Posterior cingulate gyrus (tissue), 11 donors: ENCODE results near the gene TBL2.
"Not testable (repeated sequence)": the region's sequence is repeated elsewhere in the genome, so short reads cannot be mapped to it uniquely, and the experiment has no call there.

Experiments used
- DNase-seq, 10 donors: peaks; one replicate each; pipeline versions ENCODE4 v3.0.0 to v3.0.0-alpha.2; 2020 to 2021; ENCODE audit warnings: mixed read lengths in 3 of 10
- intact Hi-C: fragments of 100-400 bp; cut with DNase I; formaldehyde crosslinking; loops from one replicate; pipeline ENCODE4 v1.15.1; 2023

TBL2 gene

GRCh38 chr7:73607692-73607983 is 29.3 kb upstream of the TBL2 start:
- DNase-seq, result peak in 1 of 10 donors; percentile 4
- intact Hi-C loops, result loop anchor here (1.0 to 10.0 kb wide), 3 partner anchors 57 to 250 kb away; partner anchors contain the start of gene VPS37D

- peak in 7 of 10 donors; percentile 45 to 92 (median 63) for DNase-seq
- intact Hi-C loops, result loop anchor here (1.0 to 10.0 kb wide), 3 partner anchors 58 to 250 kb away; partner anchors contain the start of gene VPS37D
Observed at GRCh38 chr7:73606801-73607691, 28.7 kb upstream of the TBL2 start.

GRCh38 chr7:73605601-73606220 is 27.3 kb upstream of the TBL2 start:
- intact Hi-C loops, result loop anchor here (5.0 to 10.0 kb wide), 2 partner anchors 59 to 252 kb away; partner anchors contain the start of gene VPS37D
- DNase-seq, result no peak

DNA sequence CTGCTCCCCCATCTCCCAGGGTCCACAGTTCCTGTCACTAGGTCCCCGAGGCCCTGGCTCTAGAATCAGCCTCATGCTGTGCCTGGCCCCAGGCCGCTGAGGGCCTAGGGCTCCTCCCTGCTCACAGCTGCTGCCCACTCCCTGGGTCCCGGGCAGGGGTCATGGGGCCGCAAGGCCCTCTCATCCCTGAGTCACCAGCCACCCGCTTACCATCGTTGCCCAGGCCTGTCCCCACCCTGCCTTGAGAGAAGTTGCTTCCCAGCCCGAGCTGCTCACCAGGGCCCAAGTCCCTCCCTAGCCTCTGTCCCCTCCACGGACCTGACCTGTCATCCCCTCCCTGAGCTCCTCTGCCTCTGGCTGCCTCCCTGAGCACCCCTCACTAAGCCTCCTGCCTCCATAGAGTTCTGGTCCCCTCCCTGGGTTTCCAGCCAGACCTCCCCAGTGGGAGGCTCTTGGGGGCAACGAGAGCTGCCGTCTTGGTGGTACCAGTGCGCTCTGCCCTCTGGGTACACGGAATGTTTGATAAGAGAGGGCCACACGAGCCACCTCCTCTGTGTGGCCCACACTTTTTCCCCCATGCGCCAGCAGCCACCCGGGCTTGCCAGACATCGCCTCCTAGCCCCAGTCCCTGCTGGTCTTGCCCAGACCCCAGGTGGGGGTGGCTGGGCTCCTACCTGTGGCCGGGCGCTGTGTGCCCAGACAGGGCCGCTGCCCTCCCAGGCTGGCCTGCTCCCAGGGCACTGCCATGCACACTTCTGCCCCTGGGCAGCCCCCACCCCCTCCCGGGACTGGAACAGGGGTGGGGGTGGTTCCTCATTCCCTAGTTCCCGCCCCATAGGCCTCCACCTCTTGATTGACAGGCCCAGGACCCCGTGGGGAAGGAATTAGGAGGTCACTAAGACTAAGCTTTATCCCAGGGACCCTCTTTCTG is 24.6 kb upstream of the TBL2 start:
- peak in 2 of 10 donors; percentile 29 to 90 for DNase-seq
- intact Hi-C loops, result loop anchor here (10.0 kb wide), 1 partner anchor 62 kb away; the partner anchor contains the start of gene VPS37D

DNA sequence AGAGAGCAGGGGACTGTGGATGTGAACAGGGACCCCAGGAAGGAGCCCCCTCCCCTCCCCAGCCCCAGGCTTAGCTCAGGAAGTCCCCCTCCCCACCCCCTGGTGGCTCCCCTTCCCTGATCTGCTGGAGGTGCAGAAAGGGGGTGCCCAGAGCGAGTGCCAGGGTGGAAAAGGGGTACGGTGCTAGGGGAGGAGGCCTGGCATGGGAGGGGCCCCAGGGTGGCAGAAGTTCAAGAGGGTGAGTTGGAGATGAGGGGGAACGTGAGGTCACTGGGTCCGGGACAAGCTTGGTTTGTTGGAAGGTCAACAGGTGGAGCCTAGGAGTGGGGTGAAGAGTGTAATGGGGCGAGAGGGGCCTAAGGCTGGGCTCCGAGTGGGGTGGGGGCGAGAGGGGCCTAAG is 21.5 kb upstream of the TBL2 start:
- DNase-seq, result no peak
- intact Hi-C loops, result loop anchor here (10.0 kb wide), 1 partner anchor 65 kb away; the partner anchor contains the start of gene VPS37D

DNA sequence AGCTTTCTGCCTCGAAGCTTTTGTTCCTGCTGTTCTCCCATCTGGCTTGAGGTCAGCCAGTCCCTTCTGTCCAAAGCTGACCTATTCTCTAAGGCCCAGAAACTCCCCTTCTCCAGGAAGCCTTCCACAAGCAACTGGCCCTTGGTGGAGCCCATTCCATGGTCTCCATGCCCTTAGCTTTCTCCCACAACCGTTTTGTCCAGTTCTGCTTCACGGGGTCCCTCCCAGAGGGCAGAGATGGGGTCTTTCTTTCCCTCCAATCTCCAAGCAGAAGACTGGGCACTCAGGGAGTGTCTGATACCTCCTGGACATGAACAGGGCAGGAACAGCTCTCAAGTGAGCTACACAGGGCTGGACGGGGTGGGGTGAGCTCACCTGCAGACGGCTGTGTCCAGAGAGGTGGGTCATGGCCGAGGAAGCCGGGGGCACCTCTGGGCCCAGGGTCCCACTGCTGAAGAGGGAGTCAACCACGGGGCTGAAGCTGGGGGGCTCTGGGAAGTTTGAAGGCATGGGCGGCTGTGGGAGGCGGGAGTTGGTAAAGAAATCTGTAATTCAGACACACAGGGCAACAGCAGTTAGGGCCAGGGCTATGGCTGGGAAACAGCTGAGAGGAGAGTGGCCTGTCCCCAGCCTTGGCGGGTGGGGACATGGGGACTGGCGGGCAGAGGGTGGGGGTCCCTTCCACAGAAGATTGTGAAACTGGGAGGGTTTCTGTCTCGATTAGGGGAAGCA is 20.9 kb upstream of the TBL2 start:
- intact Hi-C loops, result no loop called here
- no peak for DNase-seq

DNA sequence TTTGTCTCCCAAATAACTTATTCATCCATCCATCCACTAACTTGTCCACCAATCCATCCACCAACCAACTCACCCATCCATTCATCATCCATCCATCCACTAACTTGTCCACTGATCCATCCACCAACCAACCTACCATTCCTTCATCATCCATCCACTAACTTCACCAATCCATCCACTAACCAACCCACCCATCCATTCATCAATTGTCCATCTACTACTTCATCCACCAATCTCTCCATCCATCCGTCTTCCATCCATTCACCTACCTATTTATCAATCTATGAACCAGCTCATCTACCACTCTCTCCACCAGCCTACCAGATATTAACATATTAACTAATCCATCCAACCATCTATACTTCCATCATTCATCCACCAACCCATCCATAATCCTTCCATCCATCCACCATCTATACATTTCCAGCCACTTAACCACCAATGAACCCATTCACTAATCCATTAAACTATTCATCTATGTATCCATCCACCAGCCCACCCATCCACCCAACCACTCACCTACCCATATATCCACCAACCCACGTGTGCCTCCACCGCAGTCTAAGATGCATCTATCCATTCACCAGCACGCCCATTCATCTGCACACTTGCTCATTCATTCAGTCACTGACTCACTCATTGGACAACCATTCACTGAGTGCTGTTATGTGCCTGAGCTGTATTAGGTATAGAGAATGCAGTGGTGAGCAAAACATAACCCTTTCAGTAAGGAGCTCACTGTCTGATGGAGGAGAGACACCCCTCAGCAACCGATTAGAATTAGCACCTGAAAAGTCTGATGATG is 19.8 kb upstream of the TBL2 start:
- intact Hi-C loops, result no loop called here
- DNase-seq, result no peak

DNA sequence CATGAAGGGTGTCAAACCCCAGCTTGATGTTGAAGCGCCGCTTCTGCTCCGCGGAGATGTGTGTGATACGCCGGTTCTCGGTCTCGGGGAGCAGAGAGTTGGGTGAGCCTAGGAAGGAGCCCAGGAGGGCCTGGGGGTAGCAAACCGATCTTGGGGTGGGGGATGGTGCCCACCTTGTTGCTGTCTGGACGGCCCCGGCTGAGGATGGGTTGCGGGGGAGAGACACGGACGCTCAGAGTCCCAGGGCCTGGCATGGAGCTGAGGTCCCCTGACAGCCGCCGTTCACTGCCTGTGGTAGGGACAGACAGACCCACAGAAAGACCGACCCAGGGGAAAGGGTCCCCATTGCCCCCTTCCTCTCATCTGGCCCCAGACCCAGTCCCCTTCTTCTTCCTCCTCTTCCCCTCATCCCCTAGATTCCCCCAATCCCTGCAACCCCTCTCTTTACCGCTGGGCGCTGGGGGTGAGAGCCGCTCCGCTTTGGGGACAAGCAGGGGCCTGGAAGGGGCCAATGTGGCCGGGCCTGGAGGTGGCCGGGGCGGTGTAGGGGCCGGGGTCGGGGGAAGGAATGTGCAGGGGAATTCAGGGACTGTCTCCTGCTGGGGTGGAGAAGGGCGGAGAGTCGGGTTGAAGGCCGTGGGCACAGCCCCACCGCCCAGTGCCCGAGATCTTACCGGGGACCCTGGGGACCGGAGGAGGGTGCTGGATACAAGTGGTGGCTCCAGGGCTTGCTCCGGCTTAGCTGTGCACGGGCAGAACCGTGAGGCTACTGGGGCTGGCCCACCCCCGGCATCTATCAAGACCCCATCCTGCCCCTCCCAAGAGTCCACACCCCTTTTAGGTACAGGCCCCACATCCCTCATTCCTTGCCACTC is 18.0 kb upstream of the TBL2 start:
- DNase-seq, result no peak
- intact Hi-C loops, result no loop called here

DNA sequence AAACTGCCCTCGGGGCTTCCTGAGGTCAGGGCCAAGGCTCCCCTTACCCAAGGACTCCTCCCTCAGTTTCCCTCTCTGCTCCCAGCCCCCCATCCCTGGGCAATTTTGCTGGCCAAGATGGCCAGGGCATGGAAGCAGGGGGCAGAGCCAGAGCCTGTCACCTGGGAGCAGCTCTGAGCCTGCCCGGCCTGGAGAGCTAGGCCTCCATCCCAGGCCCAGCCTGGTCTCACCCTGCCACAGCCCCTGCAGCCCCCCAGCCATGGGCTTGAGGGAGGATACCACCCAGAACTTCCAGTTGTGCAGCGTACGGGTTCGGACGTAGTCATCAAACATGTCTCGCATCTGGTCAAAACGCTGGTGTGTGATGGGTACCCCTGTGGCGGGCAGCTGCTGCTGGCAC is 17.0 kb upstream of the TBL2 start:
- no peak for DNase-seq
- intact Hi-C loops, result no loop called here

DNA sequence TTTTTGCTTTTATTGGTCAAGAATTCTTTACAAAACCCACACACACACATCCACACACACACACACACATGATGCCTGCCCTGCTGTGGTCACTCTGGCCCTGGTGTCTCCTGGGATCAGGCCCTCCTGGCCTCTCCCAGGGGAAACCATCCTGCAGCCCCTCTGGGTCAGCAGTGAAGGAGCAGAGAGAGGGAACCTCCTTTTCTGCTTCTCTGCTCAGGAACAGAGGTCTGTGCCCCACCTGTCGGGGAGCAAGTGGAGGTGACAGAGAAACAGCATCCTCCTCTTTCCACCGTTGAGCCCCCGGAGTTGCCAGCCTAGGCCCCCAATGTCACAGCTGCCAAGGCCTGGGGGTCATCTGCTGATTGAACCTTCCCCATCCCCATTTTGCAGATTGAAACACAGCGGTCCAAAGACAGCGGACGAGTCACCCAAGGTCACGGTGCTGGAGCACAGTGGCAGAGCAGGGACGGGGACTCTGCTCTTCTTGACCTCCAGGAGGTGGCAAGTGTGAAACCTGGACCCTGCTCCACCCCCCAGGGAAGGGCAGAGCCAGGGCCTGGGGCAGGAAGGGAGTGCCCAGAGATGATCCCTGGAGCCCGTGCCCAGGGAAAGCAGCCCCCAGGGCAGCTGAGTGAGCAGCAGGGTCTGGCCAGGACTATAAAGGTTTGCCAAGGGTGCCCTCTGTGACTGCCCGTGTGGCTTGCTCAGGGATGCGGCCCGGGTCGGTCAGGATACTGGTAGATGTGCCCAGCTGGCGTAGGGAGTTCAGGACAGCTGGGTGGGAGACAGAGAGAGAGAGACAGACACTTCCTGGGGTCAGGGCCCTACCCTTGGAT is 15.0 kb upstream of the TBL2 start:
- intact Hi-C loops, result no loop called here
- DNase-seq, result peak in 1 of 10 donors; percentile 60

GRCh38 chr7:73586911-73587310 is 8.5 kb upstream of the TBL2 start:
- intact Hi-C loops, result no loop called here

DNA sequence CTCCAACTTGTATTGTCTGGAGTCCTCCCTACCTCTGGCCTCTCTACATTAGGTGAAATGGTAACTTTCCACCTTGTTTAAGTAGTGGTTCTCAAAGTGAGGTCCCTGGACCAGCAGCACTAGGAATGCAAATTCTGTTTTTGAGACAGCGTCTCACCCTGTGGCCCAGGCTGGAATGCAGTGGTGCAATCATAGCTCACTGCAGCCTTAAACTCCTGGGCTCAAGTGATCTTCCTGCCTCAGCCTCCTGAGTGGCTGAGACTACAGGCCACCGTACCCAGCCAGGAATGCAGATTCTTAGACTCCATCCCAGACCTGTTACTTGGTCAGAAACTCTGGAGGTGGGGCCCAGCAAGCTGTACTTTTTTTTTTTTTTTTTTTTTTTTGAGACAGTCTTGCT is 6.8 kb upstream of the TBL2 start:
- DNase-seq, result peak in 2 of 10 donors; percentile 4 to 11
- intact Hi-C loops, result no loop called here

More at GRCh38 chr7:73586911-73587310, 8.5 kb upstream of the TBL2 start:
- peak in 3 of 10 donors; percentile 40 to 55 (median 54) for DNase-seq

DNA sequence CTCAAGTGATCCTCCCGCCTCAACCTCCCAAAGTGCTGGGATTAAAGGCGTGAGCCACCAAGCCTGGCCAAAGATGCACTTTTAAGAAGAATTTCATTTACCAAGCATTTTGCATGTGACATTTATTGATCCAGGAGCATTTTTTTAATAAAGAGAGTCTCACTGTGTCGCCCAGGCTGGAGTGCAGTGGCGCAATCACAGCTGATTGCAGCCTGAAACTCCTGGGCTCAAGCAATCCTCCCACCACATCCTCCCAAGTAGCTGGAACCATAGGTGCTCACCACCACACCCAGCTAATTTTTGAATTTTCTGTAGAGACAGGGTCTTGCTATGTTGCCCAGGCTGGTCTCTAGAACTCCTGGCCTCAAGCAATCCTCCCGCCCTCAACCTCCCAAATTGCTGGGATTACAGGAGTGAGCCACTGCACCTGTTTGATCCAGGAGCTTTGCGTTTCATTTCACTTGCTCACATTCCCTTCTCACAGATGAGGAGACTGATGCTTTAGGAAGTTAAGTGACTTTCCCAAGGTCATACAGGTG is 4.4 kb upstream of the TBL2 start:
- peak in 3 of 10 donors; percentile 0 to 18 (median 1) for DNase-seq
- intact Hi-C loops, result no loop called here

GRCh38 chr7:73581006-73581405 is 2.6 kb upstream of the TBL2 start:
- DNase-seq, result peak in 3 of 10 donors; percentile 15 to 56 (median 50)
- intact Hi-C loops, result not testable (repeated sequence)

- peak in 3 of 10 donors; percentile 47 to 61 (median 53) for DNase-seq
- intact Hi-C loops, result loop anchor here (1.0 kb wide), 2 partner anchors 20 to 55 kb away; partner anchors contain the start of genes BAZ1B and BCL7B
Observed at GRCh38 chr7:73577627-73578341, 595 bp downstream of the TBL2 start.

DNA sequence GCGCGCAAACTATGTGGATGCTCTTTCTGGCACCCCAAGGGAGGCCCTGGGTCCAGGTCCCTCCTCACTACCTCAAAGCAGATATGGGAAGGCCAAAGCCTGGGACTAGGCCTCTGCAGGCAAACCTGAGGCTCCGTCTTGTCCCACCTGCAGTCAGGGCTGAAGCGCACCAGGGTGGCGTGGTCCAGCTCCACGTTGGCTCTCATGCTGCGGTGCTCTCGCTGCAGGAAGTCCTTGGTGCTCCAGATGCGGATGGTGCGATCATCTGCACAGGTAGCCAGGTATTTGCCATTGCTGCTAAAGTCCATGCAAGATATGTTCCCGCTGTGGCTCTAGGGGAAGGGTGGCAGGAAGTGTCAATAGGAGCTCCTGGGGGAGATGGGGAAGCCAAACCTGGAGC is 4.6 kb downstream of the TBL2 start:
- peak in 3 of 10 donors; percentile 32 to 58 (median 45) for DNase-seq
- intact Hi-C loops, result no loop called here
